Calu3 (cell line): ENCODE data around the gene CCL22. TPM values are rescaled to one million over a fixed set of nuclear protein-coding genes. Genes with fewer than 3 reads are reported as not detected.

Experiments used
- BruUV-seq: library from RNA; stranded (reverse); fragments of 400-500 nt; replicated peaks from 2 replicates; lab custom pipeline; 2021; lab: Mats Ljungman, UMichigan
- CTCF ChIA-PET: fragments of 300-600 bp; sonication (Branson Sonifier 250); formaldehyde crosslinking; loops from one replicate; lab custom pipeline; 2022; ENCODE audit warnings: antibody characterized with exemption; lab: Charles Lee
- DNase-seq: peaks from one replicate; pipeline ENCODE4 v3.0.0; 2022
- H3K27ac Mint-ChIP-seq: one replicate; pipeline ENCODE4 v1.8.0; 2022; ENCODE audit warnings: mixed read lengths; ENCODE audit not compliant: unreplicated experiment
- H3K27me3 Mint-ChIP-seq: one replicate; pipeline ENCODE4 v1.8.0; 2022; ENCODE audit warnings: mixed read lengths; ENCODE audit not compliant: unreplicated experiment
- H3K36me3 Mint-ChIP-seq: one replicate; pipeline ENCODE4 v1.8.0; 2022; ENCODE audit warnings: mild to moderate bottlenecking, moderate library complexity, mixed read lengths; ENCODE audit not compliant: insufficient read depth, unreplicated experiment
- H3K4me1 Mint-ChIP-seq: one replicate; pipeline ENCODE4 v1.8.0; 2022; ENCODE audit warnings: mild to moderate bottlenecking, low read depth, mixed read lengths; ENCODE audit not compliant: unreplicated experiment
- H3K4me3 Mint-ChIP-seq: one replicate; pipeline ENCODE4 v1.8.0; 2022; ENCODE audit warnings: mild to moderate bottlenecking, low read depth, moderate library complexity, mixed read lengths; ENCODE audit not compliant: unreplicated experiment
- H3K9me3 Mint-ChIP-seq: one replicate; pipeline ENCODE4 v1.8.0; 2022; ENCODE audit warnings: low read depth, mixed read lengths; ENCODE audit not compliant: unreplicated experiment
- CTCF ChIP-seq: fragments of 200-600 bp; IDR thresholded peaks from one replicate; pipeline ENCODE4 v1.8.0; 2022; ENCODE audit warnings: antibody characterized with exemption; ENCODE audit not compliant: unreplicated experiment
- intact Hi-C: fragments of 100-400 bp; cut with micrococcal nuclease; formaldehyde crosslinking; loops from one replicate; pipeline ENCODE4 v1.10.0; 2022; ENCODE audit not compliant: unreplicated experiment
- total RNA-seq: library from RNA; stranded (reverse); gene quantifications from 2 replicates; pipeline ENCODE4 v1.2.3, GENCODE V29; 2022

The CCL22 gene
- total RNA-seq, 1 experiment from 2014 or later: 2.6 TPM

- Mint-ChIP-seq H3K27ac (peak overlapping the region; percentile 68), H3K27me3 (no peaks in the 10 kb centered on the region), H3K9me3 (no peaks in the 10 kb centered on the region), H3K4me3 (peak overlapping the region; percentile 3), H3K4me1 (peaks cover 33% of the 10 kb centered on the region), H3K36me3 (peaks cover 8% of the 10 kb centered on the region)
- TF ChIP-seq CTCF: no peak
- CTCF ChIA-PET: interaction anchor here (0.6 kb wide), 2 partner anchors 38 to 511 kb away, joined by 3 to 6 read pairs; no protein-coding TSS in a partner anchor
- BruUV-seq: no TSS peak
- intact Hi-C loops: loop anchor here (2.0 kb wide), 1 partner anchor 62 kb away; no protein-coding TSS in a partner anchor
- peak; percentile 60 for DNase-seq
Measured at GRCh38 chr16:57367116-57367752, 8.7 kb downstream of the CCL22 start.

- BruUV-seq: no TSS peak
- Mint-ChIP-seq H3K27me3 (no peaks in the 10 kb centered on the region), H3K36me3 (peaks cover 5% of the 10 kb centered on the region), H3K27ac (peak overlapping the region; percentile 69), H3K9me3 (no peaks in the 10 kb centered on the region), H3K4me3 (peak overlapping the region; percentile 63), H3K4me1 (peaks cover 52% of the 10 kb centered on the region)
- CTCF ChIA-PET: interaction anchor here (1.0 to 1.5 kb wide), 5 partner anchors 8 to 72 kb away, joined by 3 to 10 read pairs (median 5); no protein-coding TSS in a partner anchor
- no peak for DNase-seq
- intact Hi-C loops: no loop called here
- no peak for TF ChIP-seq CTCF
Measured at GRCh38 chr16:57371494-57372371, 13.2 kb downstream of the CCL22 start.

GRCh38 chr16:57372372-57373116, 14.0 kb downstream of the CCL22 start, which contains the start of gene CX3CL1:
Gene CX3CL1 (plus strand): TSS chr16:57372490. CDS start chr16:57372569, 79 bp downstream.
- H3K27ac Mint-ChIP-seq: peak within 1 kb of the TSS; percentile 69
- peak; percentile 74 for DNase-seq
- CTCF ChIA-PET: interaction anchor here (0.8 to 1.5 kb wide), 7 partner anchors 9 to 72 kb away, joined by 3 to 6 read pairs (median 4); no protein-coding TSS in a partner anchor

More at GRCh38 chr16:57372372-57373116, 14.0 kb downstream of the CCL22 start, which contains the start of gene CX3CL1:
- H3K4me1 Mint-ChIP-seq: peaks cover 52% of the 10 kb centered on the region
- no peaks in the 10 kb centered on the region for H3K27me3 Mint-ChIP-seq
- peak within 1 kb of the TSS; percentile 63 for H3K4me3 Mint-ChIP-seq
- BruUV-seq: no TSS peak
- peaks cover 9% of the 10 kb centered on the region for H3K36me3 Mint-ChIP-seq
- intact Hi-C loops: no loop called here
- H3K9me3 Mint-ChIP-seq: no peaks in the 10 kb centered on the region
- no peak for TF ChIP-seq CTCF
